ENCODE results near the gene HOPX.
"Not testable (repeated sequence)": the region's sequence is repeated elsewhere in the genome, so short reads cannot be mapped to it uniquely, and the experiment has no call there.

The HOPX gene

GRCh38 chr4:56622176-56622575 lies 58.9 kb downstream of the HOPX start:
- DNase-seq: no peak

GRCh38 chr4:56619816-56620215 lies 61.3 kb downstream of the HOPX start:
- no peak for DNase-seq

- DNase-seq: no peak
These were observed 61.9 kb downstream of the HOPX start for GRCh38 chr4:56619160-56619559.

DNA sequence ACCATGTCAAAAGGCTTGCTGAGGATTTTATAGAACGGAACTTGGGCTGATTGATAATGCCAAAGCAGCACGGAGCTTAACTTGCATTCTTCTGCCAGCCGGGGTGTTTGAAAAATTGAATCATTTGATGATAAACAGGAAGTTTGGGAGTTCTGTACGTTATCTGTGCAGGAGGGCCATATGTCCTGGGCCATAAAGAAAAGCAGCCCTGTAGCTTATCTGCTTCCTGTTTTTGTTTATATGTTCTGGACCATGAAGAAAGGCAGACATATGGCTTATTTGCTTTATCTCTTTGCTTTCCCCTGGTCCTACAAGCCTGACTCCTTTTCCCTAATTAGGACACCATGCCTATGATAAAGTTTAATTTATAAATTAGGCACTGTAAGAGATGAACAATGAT lies 62.4 kb downstream of the HOPX start:
- no peak for DNase-seq

- DNase-seq: no peak
These were observed 67.8 kb downstream of the HOPX start for GRCh38 chr4:56613101-56613862.

- DNase-seq: no peak
These were observed 68.8 kb downstream of the HOPX start for GRCh38 chr4:56612282-56612681.

DNA sequence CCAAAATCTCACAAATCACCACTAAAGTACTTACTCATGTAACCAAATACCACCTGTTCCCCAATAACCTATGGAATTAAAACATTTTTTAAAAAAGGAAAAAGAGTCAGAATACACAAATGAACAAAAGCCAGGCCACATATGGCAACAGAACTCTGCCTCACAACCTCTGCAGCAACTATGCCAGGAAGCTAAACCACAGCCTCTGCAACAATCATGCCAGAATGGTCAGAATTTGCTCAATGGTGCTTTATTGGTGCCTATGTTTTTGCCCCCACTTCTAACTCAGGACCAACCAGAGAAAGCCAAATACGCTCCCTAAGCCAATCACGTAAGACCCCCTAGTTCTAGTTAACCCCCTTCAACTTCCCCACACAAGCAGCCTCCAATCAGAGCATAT lies 69.6 kb downstream of the HOPX start:
- DNase-seq: no peak

GRCh38 chr4:56610170-56610569 lies 70.9 kb downstream of the HOPX start:
- not testable (repeated sequence) for DNase-seq

DNA sequence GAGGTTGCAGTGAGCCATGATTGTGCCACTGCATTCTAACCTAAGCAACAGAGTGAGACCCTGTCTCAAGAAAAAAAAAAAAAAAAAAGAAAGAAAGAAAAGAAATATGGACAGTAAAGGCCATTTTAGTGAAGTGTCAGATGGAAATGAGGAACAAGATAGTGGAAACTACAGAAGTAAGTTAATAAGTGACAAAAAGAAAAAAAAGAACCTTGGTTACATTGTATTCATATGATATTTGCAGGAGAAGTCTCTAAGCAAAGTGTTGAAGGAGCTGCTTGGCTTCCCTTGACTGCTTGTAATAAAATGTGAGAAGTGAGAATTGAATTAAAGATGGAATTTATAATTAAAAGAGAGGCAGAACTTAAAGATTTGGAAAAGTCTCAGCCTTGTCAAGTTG lies 73.2 kb downstream of the HOPX start:
- DNase-seq: no peak

DNA sequence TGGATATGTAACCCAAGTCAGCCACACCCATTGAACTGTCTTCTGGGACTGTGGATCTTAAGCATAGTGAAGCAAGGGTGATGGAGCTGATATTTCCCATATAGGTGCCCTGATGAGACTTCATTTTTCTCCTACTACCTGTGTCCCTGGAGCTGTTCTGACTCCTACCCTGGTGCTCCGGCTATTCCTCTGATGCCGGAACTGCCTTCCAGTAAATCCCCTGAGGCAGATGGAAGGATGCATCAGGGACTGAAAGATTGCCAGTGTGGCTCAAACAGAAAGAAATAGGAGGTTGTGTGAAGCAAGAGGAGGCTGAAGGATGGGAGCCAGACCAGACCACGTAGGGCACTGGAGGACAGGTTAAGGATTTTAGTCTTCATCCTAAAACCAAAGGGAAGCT lies 74.7 kb downstream of the HOPX start:
- DNase-seq: no peak

DNA sequence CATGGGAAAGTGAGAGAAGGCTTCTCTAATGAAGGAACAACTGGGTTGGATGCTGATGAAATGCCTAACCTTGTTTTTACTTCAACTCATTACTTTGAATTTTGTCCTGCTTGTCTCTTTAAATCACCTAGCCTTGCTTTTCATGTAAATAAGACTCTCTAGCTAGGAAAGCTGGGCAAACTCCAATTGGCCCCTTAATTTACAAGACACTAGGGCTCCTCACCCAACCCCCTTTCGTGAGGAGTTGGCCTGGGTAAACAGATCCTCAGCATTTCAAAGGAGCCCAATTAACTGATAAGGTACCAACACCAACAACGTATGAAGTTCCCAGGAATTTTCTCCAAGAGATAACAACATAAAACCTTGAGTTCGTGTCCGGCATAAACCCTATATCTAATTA lies 75.6 kb downstream of the HOPX start:
- not testable (repeated sequence) for DNase-seq

DNA sequence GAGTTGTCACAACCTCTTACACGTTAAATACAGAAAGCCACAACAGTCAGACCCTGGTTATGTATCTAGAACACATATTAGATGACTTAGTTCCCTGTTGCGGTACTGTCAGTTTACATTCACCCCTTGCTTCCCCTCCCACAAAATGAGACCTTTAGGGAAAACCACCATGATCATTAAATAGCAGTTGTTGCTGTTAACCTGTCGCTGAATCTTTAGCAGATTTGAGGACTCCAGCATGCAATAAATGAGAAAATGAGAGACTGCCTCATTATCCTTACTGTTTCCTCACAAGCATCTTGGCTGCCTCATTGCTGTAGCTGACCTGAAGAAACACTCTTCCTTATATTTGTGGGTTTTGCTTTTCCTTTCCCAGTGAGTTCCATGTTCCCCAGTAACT lies 77.8 kb downstream of the HOPX start:
- DNase-seq: no peak
